GM19025 (cell line): ENCODE results near the gene SIRPG.
"Not testable (repeated sequence)": the region's sequence is repeated elsewhere in the genome, so short reads cannot be mapped to it uniquely, and the experiment has no call there.

Source experiments
- ATAC-seq: cut with Tn5 transposase; IDR thresholded peaks from one replicate; pipeline ENCODE4 v1.9.1; 2021; ENCODE audit warnings: mild to moderate bottlenecking, low read depth, moderate library complexity; ENCODE audit not compliant: unreplicated experiment

Gene SIRPG

DNA sequence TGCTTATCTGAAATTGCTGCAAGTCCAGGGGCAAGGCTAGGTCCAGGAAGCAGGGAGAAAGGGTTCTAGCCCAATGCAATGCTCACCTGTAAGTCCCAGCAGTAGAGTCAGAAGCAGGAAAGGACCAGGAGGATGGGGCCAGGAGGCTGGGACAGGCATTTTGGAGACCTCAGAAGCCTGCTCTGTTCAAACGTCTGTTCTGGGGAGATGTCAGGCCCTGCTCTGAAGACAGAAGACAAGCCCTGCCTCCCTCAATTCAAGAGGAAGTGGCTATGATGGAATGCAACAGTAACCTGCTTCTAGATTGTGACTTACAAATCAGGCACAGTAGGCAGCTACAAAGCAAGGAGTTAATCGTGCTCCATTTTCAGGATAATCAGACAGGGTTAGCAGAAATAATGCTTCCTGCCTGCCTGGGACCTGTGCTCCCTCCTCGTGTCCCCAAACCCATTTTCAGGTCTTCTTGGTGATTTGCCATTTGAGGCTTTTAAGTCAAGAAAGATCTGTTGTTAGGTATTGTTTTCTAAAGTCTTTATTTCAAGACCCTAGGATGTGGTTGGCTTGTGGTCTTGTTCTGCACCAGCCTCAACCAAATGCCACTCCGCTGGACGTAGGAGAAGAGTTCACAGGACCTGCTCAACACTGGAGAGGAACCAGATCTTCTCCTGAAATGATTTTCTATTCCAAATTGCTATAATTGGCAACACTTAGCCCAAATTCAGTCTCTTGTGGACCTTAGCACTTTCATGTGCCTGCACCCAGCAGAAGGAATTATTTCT lies at the start of gene SIRPG:
Gene SIRPG, minus strand, starts transcription at position 224 of the 779 bp plus-strand sequence. Its CDS starts 65 bp downstream, at position 159.
- ATAC-seq = no peak

DNA sequence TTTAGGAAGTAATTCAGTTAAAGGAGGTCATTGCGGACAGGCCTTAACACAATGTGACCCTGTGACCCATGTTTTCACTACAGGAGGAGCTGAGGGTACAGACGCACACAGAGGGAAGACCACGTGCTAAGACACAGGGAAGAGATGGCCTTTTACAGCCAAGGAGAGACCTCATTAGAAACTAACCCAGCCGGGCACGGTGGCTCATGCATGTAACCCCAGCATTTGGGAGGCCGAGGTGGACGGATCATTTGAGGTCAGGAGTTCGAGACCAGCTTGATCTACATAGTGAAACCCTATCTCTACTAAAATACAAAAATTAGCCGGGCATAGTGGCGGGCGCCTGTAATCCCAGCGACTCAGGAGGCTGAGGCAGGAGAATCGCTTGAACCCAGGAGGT lies 49.3 kb upstream of the SIRPG start:
- ATAC-seq = not testable (repeated sequence)

DNA sequence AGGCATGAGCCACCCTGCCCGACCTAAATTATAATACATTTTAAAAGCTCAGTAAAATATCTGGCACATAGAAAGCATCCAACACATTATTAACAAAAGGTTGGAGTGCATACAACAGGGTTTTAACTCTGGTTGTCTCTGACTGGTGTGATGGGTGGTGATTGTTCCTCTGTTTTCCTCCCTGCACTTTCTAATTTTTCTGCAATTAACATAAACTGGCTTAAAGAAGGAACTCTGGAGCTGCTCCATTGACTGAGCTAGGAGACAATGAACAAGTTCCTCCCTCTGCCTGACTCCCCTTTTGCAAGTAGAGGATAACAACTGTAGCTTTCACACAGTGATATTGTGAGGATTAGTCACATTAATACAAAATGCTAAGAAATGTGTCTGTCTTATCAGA lies 48.5 kb upstream of the SIRPG start:
- no peak for ATAC-seq

DNA sequence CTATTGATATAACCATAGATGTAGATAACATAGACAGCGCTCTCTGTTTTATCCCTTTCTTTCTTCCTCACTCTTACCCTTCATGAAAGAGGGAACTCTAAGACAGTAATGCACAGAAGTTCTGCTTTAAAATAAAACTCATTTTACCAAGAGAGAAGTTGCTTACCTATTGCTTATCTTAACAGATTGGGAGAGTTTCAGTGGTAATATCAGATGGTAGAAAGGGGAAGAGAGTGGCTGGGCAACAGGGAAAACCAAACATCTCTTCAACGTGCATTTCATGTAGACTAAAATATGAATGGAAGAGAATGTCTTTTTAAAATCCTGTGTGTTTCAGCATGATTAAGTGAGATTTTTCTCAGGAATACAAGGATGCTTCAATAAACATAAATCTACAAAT lies 45.3 kb upstream of the SIRPG start:
- ATAC-seq = no peak

DNA sequence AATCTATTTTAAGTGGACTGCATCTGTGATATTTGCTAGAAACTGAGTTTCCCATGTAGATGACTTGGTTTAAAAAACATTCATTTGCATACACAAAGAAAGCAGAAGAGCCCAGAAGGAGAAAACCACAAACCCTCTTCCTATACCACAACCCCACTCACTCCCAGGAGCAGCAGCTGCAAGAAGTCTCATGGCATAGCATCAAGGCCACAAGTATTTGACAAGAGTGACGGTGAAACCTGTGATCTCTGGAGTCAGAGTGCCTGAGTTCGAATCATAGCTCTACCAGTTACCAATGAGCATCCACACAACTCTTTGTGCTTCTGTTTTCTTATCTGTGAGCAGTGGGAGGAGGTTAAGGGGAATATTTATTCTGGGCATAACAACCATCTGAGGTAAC lies 44.7 kb upstream of the SIRPG start:
- no peak for ATAC-seq

DNA sequence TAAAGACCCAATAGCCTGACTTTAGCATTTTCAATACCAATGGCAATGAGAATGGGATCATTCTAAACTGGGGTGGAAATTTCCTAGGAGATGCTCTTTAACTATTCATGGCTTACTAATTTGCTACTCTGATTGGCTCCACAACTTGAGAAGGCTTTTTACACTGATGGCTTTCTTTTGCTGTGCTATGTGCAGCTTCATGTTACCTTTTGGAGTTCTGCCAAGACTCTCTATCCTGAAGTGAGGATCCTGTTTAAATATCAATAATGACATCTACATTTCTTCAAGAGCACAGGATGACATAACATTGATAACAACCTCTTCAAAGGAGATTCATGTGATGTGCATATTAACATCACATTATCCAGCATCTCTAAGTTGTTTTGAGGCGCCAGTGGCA lies 43.4 kb upstream of the SIRPG start:
- no peak for ATAC-seq

DNA sequence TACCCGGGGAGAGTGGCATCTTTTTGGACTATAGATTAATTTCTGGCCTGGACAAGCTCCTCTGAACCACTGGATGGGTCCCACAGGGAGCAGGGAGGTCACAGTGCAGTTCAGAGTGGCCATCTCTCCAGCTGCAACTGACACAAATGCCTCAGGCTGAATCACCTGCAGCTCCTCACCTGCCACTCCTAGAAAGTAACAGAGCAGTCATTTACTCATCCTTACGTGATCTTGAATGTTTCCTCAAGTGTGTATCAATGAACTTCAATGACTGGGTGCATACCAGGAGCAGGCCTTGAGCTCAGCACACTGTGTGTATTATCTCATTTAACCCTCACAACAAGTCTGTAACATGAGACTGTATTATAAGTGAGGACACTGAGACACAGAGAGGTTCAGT lies 40.0 kb upstream of the SIRPG start:
- ATAC-seq = no peak

DNA sequence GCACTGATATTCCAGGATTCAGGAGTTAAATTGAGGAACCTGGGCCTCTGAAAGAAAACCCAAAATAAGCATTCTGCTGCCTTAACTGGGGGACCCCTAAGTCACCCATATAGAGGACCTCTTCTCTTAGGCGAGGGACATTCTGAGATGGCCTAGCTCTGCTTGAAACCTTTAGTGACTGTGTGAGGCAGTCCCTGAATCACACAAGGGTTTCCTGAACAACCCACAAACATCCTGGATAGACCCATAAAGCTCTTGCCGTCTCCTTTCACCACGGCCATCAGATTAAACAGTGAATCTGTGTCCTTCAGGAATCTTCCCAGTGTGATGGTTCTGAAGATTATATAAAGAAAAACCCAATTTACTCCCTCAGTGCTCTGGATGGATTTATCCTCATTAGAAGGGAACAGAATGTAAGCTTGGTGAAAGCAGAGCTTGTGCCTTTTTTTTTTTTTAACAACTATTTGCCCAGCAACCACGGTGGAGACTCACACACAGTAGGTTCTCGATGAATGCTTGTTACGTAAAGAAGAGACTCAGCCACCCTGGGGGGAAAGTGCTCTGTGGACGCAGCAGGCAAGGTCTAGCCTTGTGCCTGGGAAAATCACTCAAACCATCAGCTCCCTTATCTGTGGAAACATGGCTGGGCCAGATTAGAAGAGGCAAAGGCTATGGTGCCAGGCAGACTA lies 39.1 kb upstream of the SIRPG start:
- ATAC-seq = no peak

DNA sequence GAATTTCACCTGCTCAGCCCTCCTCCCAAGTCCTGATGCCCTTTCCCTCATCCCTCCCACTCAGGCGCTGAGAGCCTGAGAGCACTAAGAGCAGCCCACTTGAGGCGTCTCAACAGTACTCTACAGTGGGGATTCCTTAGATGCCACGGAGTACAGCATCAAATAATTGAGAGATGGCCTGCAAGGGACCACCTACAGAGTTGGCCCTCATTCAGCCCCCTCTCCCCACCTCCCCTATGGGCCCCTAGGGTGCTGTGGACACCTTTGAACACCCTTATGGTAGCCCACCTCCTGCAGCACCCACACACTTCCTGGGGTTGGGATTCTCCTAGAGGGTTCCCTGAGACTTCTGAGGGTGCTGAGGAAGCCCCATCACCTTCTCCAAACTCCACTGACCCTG lies 37.1 kb upstream of the SIRPG start:
- no peak for ATAC-seq

DNA sequence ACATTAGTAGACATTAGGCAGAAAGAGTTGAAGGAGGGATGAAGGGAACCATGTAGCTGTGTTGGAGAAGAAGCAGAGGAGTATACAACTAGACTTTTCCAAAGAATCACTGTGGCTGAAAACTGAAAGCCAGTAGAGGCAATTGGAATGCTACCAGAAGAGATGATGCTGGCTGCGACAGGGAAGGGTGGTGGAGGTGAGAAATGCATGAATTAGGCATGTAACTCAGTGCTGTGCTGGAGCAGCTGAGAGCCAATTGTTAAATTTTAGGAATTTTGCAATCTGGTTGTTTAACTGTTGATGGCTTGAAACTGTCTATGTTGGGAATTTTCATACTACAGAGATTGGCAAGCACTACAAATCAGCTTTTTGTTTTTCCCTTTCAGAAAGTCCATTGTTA lies 35.8 kb upstream of the SIRPG start:
- ATAC-seq = no peak

DNA sequence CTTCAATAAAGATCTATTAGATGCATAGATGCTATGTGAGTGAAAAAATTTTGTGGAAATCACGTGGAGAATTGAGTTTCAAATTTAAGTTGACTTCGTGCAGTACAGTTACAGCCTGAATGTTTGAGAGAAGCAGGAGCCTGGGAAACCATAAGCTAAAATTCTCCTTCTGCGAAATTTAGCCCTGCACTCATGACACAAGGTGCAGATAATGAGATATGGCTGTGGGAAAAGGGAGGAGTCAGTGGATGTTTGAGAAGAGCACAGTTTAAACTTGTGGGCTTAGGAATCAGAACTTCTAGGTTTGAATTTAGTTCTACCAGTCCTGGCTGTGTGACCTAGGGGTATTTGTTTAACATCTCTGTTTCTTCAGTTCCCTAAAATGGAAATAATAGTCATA lies 32.1 kb upstream of the SIRPG start:
- no peak for ATAC-seq

DNA sequence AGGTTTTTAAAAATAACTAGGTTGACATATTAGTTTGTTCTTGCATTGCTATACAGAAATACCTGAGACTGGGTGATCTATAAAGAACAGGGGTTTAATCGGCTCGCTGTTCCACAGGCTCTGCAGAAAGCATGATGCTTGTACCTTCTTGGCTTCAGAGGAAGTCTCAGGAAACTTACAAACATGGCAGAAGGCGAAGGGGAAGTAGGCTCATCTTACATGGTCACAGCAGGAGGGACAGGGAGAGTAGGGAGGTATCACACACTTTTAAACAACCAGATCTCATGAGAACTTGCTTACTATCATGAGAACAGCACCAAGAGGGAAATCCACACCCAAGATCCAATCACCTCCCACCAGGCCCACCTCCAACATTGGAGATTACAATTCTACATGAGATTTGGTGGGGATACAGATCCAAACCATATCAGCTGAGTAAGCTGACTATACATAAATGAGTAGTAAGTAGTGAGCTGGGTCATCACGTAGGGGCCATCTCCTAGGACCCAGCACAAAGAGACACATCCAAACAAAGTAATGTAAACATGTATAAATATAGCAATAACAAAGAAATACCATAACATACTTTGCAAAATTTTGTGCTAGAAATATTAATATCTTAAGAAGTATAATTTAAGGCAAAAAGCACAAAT lies 31.4 kb upstream of the SIRPG start:
- ATAC-seq = no peak

DNA sequence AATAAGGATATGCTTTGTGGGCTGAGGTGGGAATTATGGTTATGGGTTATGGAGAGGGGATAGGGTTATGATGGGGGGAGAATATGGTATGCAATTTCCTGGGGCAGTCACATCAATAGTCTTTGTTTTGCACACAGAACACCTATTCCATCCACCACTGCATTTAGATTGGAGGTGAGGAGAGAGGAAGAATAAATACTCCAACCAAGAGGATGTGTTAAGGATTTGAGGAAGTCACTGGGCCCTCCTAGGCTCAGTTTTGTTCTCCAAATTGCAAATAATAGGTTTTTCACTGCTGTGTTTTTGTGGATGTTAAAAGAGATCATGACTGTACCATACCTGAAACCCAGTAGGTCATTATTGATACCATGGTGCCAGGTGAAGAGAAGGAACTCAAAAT lies 29.5 kb upstream of the SIRPG start:
- no peak for ATAC-seq

DNA sequence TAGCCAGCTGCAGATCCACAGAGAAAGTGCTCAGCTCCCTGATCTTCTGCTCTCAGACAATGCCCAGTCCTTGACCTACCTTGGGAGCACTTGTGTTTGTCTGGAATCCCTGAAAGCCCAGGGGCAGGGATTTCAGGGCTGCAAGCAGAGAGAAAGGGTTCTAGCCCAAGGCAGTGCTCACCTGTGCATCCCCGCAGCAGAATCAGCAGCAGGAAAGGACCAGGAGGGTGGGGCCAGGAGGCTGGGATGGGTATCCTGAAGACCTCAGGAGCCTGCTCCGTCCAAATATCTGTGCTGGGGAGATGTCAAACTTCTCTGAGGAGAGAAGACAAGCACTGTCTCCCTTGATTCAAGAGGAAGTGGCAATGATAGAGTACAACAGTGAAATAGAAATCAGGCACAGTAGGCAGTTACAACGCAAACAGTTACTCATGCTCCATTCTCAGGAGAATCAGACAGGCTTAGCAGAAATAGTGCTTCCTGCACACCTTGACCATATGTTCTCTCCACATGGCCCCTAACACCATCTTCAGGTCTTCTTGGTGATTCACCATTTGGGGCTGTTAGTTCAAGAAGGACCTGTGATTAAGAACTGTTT lies 28.7 kb upstream of the SIRPG start:
- no peak for ATAC-seq

DNA sequence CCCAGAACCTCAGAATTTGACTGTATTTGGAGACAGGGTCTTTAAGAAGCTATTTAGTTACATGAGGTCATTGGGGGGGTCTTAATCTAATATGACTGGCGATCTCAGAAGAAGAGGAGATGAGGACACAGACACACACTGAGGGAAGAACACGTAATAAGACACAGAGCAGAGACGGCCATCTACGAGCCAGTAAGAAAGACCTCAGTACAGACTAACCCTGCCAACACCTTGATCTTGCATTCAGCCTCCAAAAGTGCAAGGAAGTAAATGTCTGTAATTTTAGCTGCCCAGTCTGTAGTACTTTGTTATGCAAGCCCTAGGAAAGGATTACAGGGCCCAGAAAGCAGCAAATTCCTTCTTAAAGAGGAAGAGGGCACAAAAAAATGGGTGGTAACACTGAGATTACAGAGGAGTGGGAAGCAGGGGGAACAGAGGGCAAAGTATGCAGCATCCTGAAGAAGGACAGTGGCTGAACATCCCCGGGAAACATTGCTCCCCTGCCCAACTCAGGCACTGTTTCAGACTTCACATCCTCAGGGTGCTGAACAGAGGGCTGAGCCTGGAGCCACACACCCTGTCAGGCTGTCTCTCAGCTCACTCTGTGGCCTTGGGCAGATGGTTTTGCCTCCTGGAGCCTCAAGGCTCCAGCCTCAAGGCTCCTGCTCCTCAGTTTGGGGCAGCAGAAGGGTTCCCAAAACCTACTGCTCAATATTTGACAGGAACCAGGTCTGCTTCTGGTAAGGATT lies 27.9 kb upstream of the SIRPG start:
- no peak for ATAC-seq

DNA sequence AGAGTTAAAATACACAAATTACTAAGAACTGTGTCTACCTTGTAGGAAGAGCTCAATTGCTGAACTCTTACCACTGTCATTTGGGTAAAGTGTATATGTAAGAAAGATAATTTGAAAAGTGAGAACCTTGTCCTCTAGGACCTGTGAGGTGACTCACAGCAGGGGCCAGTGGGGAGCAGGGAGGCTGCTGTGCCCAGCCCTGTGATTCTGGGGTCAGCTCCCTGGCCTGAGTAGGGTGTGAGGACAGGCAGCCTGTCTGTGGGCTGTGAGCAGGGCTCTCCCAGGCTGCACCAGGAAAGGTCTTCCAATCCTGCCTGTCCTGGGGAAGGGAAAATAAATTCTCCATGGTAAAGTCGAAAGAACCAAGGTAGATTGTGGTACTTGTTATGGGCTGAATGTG lies 27.3 kb upstream of the SIRPG start:
- no peak for ATAC-seq

DNA sequence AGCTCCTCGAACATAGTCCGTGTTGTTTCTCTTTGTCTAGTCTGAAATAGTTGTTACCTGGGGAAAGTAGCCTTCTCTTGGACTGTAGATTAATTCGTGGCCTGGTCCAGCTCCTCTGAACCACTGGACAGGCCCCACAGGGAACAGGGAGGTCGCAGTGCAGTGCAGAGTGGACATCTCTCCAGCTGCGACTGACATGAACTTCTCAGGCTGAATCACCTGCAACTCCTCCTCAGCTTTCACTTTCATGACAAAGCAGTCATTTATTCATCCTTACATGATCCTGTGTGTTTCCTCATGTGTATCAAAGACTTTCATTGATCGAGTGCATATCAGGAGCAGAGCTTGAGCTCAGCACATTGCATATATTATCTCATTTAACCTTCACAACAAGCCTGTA lies 19.1 kb upstream of the SIRPG start:
- no peak for ATAC-seq

DNA sequence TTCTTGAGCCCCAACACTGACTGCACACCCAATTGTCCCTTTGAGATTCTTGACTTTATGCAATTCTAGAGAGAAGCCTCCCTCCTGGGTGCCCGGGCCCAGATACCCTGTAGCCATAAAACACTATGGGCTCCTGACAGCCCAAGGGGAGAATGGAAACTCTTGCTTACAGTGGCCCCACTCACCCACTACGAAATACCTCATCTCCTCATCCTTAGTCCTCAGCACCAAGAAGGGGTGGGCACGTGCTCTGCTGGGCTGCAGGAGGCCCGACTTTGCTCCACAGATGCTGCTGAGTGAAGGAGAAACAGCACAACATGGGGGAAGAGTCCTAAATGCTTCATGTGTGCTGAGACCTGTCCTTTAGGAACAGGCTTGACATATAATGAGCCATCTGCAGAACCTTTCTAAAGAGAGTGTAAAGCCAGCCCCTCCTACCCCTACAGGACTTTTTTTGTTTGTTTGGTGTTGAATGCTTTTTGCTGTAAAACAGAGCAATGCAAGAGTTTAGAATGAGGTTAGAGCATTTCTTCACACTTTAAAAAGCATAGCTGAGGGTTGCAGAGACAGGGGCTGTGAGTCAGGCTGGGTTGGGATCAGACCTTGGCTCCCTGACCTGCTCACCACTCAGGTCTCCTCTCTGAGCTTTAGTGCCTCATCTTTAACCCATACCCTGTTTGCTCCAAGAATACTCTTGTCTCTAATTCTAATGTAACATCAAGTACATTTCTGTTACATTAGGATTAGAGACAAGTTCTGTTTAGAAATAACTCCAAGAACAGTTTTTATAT lies 17.6 kb upstream of the SIRPG start:
- ATAC-seq = no peak

DNA sequence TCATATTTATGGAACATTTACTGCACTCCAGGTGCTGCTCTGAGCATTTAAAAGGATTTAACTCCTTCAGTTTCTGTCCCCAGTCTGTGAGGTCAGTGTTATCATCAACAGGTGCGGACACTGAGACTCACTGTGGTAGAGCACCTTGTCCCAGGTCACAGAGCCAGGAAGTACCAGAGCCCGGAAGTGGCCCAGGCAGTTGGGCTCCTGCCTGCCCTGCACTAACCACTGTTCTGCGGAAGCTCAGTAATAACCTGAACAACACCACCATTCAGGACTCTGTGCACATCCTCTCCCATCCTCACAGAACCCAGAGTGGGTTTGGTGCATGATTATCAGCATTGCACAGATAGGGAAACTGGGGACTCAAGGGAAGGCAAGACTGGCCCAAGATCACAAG lies 16.8 kb upstream of the SIRPG start:
- ATAC-seq = no peak

DNA sequence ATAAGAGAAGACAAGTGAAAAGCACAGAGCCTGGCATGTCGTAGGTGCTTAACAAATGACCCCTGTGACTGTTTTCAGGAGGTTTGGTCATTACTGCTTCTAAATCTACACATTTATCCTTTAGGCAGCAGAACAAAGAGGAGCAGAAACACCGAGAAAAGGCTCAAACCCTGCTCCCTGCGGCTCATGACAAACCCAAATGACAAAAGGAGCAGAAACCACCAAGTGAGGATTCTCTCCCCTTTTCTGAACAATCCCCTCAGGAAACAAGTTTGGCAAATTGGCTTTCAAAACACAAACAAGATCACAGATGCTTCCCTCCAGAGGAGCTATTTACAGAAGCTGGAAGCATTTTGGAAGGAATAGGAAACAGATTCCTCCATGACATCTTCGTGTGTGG lies 15.8 kb upstream of the SIRPG start:
- ATAC-seq = no peak
